ENCODE results near the gene CTIF.

Gene CTIF

DNA sequence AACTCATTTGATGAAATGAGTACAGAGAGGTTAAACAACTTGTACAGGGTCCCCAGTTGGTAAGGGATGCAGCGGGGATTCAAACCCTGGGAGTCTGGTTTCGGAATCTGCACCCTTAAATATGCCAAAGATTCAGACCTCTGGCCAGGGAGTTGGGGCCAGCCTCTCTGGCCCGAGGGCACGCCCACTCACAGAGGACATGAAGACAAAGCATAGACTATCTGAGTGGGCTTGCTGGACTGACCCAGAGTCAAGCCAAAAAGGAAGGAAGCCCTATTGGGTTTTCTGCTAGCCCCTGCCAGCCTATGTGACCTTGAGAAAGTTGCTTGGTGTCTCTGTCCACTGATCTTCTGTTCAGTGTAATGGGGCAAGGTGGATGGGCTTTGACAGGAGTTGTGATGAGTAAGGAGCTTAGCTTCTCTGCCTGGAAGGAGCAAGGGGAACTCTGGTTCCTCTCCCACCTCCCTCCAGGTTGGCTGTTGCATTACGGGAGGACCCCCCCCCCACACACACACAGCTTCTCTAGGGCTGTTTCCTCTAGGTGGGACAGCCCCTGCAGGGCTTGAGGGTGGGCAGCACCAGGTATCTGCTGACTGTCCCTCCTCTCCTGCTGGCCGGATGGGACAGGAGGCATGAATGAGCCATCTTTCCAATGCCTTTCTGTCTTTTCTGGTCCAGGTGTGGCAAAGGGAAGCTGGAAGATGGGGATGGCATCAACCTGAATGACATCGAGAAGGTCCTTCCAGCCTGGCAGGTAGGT is 131.3 kb downstream of the CTIF start:
- no peak for DNase-seq

DNA sequence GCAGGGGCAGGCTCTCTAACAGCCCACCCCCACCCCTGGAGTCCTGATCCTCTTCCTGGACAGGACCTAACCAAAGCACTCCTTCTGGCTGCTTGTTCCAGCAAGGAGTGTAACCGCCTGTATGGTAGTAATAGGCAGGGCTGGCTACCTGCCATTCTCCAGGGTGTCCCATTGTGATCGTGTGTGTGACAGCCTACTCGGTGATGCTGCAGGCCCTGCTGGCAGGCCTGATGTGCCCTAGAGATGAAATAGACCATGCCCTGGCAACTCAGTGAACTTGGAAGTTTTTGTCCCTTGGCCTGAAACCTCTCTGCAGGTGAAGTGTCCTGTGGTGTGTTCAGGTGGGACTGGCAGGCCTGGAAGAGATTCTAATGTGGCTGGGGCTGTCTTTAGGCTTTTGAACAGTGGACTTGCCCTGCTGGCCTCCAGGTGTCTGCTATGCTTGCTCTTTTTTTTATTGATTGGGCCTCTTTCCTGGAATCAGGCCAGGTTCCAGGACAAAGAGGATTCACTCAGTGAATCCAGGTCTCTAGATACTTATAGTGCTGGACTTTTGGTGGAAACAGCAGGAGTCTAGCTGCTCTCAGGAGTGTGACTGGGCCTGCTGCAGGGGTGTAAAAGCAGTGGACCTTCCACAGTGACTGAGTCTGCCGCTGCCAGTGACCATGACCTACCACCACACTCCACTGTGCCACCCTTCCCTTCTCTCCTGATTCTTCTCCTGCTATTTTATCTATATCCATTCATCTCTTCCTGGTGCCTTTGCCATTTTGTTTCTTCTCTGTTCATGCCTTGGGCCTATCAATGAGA is 132.1 kb downstream of the CTIF start:
- DNase-seq, result no peak

DNA sequence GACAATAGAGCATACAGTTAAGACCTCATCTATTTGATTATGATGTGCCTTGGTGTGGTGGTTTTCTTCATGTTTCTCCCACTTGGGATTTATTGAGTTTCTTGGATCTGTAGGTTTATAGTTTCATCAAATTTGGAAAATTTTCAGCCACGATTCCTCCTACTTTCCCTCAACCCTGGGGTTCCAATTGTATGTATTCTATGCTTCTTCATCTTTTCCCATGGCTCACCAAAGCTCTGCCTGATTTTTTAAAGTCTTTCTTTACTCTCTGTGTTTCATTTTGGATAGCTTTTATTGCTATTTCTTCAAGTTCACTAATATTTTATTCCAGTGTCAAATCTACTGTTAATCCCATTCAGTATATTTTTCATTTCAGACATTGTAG is 132.7 kb downstream of the CTIF start:
- no peak for DNase-seq

DNA sequence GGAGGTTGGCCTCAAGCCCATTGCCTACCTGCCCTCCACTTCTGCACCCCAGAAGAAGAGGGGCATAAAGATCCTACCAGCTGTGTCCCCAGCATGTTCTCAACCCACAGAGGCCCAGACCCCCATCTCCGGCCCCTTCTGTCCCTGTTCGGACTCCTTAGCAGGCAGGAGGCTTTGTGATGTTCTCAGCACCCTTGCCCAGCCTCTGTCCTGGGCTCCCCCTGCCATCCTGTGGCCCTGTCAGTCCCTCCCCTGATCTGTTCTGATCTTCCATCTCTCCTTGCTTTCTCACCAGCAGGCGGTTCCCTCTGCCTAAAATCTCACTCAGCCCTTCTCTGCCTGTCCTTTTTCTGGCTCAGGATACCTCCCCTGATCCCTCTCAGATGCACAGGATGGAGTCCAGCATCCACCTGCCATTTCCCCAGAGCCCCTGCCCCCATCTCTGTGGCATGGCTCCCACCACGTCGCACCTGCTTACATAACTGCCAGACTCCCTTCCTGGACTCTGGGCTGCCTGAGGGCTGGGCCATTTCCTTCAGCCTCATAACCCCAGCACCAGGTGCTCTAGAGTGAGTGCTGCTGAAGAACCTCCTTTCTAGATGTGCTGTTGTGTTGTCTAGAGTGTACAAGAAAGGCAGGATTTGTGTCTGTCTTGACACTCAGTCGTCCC is 134.0 kb downstream of the CTIF start:
- no peak for DNase-seq

DNA sequence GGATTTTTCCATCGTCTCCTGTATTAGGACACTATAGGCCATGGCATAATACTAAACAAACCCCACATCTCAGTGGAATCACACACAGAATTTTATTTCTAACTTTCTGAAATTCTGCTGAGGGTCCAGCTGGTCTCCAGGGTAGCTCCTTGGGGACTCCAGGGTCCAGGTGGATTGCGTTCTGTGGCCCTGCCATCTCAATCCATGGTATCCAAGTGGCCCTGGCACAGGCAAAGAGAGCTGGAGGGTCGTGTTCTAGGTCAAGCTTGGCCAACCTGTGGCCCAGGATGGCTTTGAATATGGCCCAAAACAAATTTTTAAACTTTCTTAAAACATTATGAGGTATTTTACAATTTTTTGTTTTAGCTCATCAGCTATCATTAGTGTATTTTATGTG is 134.6 kb downstream of the CTIF start:
- no peak for DNase-seq

DNA sequence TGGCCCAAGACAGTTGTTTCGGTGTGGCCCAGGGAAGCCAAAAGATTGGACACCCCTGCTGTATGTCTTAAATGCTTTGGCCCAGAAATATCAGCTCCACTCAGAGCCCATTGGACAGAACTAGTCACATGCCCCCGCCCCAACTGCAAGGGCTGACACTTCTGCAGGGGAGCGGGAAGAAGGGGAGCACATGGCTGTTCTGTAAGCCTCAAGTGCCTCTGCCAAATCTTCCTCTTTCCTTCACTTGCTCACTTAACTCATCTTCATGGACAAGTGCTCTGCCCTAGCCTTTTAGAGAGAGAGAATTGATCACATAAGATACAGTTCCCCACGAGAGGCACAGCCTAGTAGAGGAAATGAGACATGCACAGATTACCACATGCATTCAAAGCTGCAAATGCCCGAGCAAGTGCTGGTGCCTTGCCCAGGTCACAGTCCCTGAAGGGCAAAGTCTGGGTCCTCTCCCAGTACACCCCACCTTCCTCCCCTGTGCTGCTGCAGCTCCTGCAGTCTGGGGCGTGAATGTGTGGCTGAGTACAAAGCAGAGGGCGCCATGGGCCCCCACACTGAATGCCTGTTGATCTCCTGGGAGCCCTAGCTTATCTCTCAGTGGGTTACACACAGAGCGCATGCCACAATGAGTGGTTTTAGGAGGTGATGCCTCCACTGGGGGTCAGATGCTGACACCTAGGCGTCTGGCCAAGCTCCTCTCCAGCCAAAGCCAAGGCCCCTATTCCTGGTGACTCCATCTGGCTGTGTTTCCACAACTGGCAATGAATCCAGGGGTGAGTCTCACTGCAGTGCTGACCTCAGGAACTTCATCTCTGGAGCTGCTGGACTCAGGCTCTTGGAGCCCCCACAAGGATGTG is 135.3 kb downstream of the CTIF start:
- no peak for DNase-seq

DNA sequence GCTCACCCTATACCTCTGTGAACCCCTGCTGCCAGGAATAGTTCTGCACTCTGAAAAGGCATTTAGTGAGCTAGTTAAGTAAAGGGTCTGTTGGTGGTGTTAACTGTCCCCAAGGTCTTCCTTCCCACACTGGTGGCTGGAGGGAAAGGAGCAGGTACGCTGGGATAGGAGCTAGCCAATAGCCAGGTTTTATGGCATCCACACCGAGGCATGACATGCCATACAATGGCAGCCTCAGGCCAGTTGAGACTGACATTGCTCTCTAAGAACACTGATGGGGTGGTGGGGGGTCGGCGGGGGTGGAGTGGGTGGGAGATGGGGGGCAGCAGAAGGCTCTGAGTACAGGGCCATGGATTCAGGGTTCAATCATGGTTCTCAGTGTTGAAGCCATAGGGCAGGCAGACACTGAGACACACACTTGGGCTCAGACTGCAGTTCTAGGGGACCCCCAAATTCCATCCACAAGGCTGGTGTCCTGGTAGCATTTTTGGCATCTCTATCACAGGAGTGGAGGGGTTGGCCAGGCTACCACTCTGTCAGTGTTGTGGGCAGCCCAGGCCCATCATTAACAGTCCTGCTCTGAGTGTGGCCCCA is 136.0 kb downstream of the CTIF start:
- DNase-seq, result no peak

DNA sequence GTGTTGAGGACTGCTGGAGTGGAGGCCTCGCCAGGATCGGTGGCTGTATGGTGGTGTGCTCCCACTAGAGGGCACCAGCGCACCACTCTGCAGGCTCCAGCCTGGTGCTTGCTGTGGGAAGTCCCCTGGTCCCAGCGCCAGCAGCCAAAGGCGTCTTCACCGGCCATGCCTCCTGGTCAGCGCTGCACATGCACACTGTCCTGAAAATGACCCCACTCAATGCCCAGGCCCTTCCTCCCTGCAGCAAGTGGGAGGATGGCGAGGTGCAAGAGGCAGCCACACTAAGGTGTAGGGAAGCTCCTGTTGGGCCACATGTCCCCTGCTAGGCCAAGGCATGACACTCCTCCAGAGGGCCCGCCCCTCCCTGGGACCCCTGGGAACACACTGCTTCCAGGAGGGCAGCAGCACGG is 136.5 kb downstream of the CTIF start:
- DNase-seq, result peak; percentile 83

DNA sequence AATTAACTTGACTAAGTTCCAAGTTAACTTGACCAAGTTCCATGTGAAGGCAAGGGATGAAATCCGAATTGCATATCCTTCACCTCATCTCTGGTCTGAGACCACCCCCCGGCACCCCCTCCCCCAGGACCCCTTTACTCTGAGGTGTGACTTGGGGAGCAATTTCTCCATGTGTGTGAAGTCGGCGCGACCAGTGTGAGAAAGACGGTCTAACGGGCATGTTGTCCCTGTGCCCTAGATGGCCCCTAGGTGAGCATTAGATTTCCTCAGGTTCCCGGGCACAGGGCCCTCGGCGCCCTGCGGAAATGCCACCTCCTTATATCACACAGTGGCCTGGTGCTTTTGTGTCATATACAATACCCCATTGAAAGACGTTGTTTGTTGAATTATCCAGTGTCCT is 137.1 kb downstream of the CTIF start:
- no peak for DNase-seq

DNA sequence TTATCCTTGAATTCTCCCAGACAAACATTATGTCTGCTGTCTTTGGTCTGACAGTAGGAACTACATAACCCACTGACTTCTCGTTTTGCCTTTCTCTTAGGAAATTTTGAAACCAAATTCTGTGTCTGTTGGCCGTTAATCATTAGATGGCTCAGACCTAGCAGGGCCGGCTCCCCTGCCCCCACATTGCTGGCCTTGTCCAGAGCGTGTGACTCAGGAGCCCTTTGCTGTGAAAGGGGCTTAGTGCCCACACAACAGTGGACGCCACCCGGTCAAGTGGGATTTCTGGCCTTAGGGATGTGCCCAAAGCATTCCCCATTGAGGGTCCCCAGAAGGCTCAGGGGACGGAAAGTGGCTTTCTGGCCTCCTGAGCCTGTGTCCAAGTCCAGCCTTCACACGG is 137.5 kb downstream of the CTIF start:
- DNase-seq, result no peak

DNA sequence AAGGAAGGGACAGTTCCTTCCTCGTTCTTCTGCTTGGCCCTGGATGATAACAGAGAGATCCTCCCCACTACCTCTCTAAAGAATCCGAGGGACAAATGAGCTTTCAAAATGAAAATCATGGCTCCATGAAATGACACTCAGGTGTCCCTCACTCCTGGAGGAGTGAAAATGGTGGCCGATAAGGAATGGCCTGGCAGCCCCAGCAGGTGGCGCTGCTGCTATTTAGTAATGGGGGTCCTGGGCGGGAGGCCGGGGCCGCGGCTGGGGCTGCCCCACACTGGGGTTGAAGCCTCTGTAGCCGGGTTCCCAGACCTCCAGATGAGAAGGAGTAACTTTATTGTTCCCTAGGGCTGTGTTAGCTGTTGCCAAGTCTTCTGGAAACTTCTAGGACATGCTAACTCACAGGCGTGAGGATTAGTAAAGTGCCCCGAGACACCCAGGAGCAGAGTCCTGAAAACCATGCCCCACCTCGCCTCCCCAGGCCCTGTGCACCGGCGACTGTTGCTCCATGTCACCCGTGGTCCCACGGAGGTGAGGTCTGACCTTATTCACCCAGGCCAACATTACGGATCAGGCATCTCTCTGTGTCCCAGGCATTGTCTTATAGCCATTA is 138.0 kb downstream of the CTIF start:
- DNase-seq, result peak; percentile 70

DNA sequence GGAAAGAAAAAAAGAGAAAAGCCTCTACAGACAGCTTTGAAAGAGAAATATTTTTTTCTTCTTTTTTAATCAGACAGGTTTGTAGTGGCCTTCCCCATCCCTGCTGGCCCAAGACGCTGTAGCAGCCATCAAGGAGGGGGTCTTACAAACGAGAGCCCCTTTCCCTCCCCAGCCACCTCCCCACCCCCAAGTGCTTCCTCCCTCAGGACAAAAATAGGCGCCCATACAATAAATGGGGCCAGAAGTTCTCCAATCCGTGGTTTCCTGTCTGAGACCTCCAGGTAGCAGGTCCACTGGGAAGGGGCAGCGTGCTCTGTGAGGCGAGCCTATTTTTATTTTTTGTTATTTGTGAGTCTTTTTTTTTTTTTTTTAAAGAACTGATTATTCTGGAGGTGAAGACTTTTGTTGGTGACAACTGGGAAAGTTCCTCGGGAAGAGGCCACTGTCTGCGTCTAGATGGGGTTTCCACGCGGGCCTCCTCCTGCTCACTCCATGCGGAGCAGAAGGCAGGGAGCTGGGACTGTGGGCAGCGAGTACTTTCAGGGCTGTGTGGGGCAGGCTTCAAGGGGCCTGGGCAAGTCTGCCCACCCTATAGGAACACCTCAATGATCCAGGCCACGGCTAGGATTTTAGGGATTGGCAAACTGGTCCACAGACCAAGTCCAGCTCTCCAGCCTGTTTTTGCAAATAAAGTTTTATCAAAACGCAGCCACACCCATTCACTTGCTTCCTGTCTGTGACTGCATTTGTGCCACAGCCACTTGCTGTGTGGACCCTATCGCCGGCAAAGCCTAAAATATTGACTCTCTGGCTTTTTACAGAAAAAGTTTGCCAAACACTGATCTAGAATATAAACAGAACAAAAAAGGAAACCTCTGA is 139.6 kb downstream of the CTIF start:
- DNase-seq, result no peak

DNA sequence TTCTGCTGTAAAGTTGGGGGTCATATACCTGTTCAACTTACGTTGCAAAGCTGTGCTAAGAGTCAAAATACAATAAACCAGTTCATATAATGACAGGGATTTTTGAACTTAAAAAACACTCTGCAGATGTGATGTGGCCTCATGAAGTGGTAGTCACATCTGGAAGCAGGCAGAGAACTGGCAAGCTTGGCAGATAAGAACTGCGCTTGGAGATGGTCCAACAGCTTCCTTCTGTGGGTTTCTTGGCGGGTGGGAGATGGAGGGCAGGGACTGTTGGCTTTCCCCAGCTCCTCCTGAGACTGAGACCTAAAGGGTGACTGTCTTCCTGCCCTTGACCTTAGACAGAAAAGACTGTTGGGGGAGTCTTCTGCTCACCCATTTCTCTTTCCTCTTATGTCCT is 140.4 kb downstream of the CTIF start:
- DNase-seq, result no peak

DNA sequence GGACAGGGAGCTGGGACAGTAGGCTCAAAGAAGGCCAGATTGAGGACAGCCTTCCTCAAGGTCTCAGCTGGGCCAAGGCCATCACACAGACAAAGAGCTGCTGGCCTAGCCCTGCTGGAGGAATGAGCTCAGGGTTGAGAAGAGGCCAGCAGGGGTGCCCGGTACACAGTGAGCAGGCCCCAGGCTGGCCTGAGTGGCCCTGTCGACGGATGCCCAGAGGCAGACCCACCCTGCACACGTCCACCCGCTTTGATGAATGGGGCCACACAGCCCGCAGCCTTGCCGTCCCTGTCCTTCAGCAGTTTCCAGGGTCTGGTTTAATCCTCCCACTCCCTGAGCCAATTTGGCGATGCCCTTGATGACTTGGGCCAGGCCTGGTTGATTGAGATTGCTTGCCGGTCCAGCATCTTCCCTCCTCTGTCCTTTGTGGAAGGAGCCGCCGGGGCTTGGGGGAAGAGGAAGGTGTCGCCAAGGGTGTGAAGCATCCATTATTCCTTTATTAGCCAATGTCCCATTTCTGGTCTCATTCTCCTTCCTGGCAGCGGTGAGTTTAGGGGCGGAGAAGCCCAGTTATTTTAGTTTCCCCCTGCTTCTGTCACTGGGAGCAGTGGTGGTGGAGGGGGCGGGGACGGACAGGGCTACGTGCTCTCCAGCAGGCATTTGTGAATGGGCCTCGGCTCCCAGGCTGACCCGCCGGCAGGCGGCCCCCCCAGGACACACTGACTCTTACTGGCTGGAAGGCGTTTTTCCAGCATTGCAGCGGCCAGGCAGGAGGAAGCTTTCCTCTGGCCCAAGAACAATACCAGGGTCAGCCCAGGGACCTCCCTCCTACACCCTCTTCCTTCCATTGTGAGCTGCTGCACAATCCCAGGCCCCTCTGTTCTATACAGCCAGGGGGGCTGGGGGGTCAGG is 141.8 kb downstream of the CTIF start:
- DNase-seq, result no peak

DNA sequence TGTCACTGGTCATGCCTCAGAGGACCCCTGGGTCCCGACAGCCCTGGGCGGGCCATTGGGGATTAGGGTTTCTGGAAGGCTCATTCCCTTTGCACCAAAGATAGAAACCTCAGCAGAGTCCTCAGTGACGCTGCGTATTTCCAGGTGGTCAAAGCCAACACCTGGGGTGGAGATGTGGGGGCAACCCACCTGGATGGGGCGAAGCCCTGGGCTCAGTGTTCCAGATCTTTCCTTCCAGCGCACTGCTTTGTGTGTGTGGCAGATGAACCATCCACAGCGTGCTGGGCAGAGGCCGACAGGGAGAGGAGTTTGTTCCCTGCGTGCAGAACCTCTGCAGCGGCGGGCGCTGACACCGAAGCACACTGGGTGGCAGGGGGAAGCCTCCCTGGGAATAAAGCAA is 143.9 kb downstream of the CTIF start:
- DNase-seq, result no peak

DNA sequence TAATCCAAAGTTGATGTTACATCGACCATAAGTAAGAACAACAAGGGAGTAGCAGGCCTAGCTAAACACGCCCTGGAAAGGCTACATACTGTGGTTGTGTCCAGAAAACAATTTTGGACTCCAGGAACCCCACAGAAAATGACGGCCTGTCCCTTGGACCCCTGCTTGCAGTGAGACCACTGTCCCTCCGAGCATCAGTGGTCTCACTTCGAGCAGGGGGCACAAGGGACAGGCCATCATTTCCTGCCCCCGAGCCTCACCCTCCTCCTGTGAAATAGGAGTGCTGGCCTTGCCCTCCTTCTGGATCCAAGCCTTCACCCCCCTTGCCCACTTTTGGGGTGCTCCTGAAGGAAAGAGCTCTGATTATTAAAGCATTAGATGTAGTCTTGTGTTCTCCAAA is 144.4 kb downstream of the CTIF start:
- no peak for DNase-seq

DNA sequence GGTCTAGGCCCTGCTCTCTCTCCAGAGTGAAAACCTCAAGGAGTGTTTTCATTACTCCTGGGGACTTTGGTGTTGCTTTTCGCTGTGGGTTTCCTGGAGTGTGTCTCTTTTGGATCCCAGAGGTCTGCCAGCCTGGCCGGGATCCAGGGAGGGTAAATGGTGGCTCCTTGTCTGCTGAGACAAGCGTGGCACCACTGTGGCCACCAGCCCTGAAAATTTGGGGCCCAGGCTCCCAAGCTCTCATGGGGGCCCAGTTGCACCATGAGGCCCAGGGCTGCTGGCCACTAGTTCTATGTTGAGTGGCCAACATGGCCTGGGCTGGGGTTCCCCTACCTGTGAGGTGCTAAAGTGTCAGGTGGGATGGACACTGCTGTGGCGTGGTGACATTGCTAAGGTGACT is 144.8 kb downstream of the CTIF start:
- no peak for DNase-seq

DNA sequence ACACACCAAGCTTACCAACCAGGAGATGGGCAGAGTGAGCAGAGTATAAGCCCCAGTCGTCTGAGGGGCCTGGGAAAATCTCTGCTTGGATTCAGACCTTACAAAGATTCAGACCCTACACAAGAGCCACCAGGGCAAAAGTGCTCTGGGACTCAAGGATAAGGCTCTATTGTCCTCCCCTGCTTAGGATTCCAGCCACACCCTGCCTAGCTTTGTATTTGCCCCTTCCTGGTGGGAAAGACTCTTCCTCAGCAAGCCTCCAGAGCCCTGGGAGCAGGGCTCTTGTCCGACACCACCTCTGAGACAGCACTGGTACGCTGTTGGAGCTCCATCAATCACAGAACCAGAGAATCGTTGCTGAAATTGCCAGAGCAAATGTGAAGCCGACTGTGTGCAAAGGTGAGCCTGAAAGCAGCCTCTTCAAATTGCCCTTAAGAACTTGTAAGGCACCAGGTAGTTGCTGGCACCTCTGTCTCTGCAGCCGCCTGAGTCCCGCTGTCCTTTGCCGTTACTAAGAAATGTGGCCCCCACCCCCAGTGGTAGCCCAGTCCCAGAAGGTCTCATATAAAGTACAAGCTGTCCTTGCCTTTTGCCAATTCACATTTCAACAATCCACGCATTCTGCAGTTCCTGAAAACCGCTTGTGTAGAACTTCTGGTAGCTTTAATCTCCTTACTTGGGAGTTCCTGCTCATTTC is 148.7 kb downstream of the CTIF start:
- DNase-seq, result no peak

DNA sequence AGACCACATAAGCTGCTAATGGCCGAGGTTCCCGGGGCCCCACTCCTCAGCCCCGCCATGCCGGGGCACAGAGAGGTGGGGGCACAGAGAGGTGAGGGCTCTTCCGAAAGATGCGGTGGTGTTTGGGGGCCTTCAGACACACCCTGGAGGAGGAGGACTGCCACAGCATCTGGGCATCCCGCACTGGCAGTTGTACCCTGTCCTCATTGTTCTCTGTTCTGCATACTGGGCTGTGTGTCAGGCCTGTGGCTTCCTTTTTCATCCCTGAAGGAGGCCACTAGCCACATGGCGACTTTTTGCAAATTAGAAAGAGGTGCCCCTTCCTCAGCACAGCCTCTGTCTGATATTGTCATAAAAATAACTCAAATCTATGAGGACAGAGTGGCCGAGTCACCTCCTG is 150.1 kb downstream of the CTIF start:
- DNase-seq, result no peak

Measured in stimulated activated CD4-positive, alpha-beta T cell treated with anti-CD3 and anti-CD28 coated beads, Interleukin-4, amount 100 ng/mL, for 1 hour (primary cell).